ENCODE measurements around the gene PARVA.

Gene PARVA

GRCh38 chr11:12420706-12421105, 43.3 kb downstream of the PARVA start:
- TF ChIP-seq TAF1 (IDR thresholded peaks at IDR 0.05; ENCODE audit: low read depth): no peak
- TF ChIP-seq EGR1 (IDR thresholded peaks at IDR 0.05): no peak
- TF ChIP-seq NFIC (IDR thresholded peaks at IDR 0.05): no peak
- no peak for TF ChIP-seq MAX (IDR thresholded peaks at IDR 0.05)
- no peak for TF ChIP-seq USF1 (IDR thresholded peaks at IDR 0.05)
- no peak for TF ChIP-seq RAD21 (IDR thresholded peaks at IDR 0.05; ENCODE audit: low read depth)
- TF ChIP-seq CEBPB (IDR thresholded peaks at IDR 0.05): no peak
- TF ChIP-seq ZBTB7A (IDR thresholded peaks at IDR 0.05; ENCODE audit: low read depth): no peak
- no peak for TF ChIP-seq TEAD4 (IDR thresholded peaks at IDR 0.05)
- TF ChIP-seq TCF12 (IDR thresholded peaks at IDR 0.05; ENCODE audit: low read depth): no peak
- no peak for TF ChIP-seq YY1 (IDR thresholded peaks at IDR 0.05; ENCODE audit: low read depth)
- TF ChIP-seq FOXM1 (IDR thresholded peaks at IDR 0.05; ENCODE audit: borderline replicate concordance, low read depth): no peak
- TF ChIP-seq REST (IDR thresholded peaks at IDR 0.05; ENCODE audit: low read depth): no peak
- TF ChIP-seq CREB1 (IDR thresholded peaks at IDR 0.05; ENCODE audit: low read depth): no peak
- no peak for TF ChIP-seq EP300 (IDR thresholded peaks at IDR 0.05; ENCODE audit: borderline replicate concordance)

- TF ChIP-seq EP300 (IDR thresholded peaks at IDR 0.05; ENCODE audit: borderline replicate concordance) (no peak), NFIC (IDR thresholded peaks at IDR 0.05) (no peak), USF1 (IDR thresholded peaks at IDR 0.05) (no peak), TCF12 (IDR thresholded peaks at IDR 0.05; ENCODE audit: low read depth) (no peak), FOXM1 (IDR thresholded peaks at IDR 0.05; ENCODE audit: borderline replicate concordance, low read depth) (no peak), YY1 (IDR thresholded peaks at IDR 0.05; ENCODE audit: low read depth) (no peak), EGR1 (IDR thresholded peaks at IDR 0.05) (no peak), TEAD4 (IDR thresholded peaks at IDR 0.05) (no peak), TAF1 (IDR thresholded peaks at IDR 0.05; ENCODE audit: low read depth) (no peak), ZBTB7A (IDR thresholded peaks at IDR 0.05; ENCODE audit: low read depth) (no peak), MAX (IDR thresholded peaks at IDR 0.05) (no peak), RAD21 (IDR thresholded peaks at IDR 0.05; ENCODE audit: low read depth) (no peak), REST (IDR thresholded peaks at IDR 0.05; ENCODE audit: low read depth) (no peak), CEBPB (IDR thresholded peaks at IDR 0.05) (no peak), CREB1 (IDR thresholded peaks at IDR 0.05; ENCODE audit: low read depth) (no peak)
Measured at GRCh38 chr11:12421386-12421785, 44.0 kb downstream of the PARVA start.

GRCh38 chr11:12426176-12426575, 48.8 kb downstream of the PARVA start:
- TF ChIP-seq ZBTB7A (IDR thresholded peaks at IDR 0.05; ENCODE audit: low read depth) (no peak), TAF1 (IDR thresholded peaks at IDR 0.05; ENCODE audit: low read depth) (no peak), CEBPB (IDR thresholded peaks at IDR 0.05) (no peak), CREB1 (IDR thresholded peaks at IDR 0.05; ENCODE audit: low read depth) (no peak), MAX (IDR thresholded peaks at IDR 0.05) (no peak), EP300 (IDR thresholded peaks at IDR 0.05; ENCODE audit: borderline replicate concordance) (no peak), NFIC (IDR thresholded peaks at IDR 0.05) (no peak), YY1 (IDR thresholded peaks at IDR 0.05; ENCODE audit: low read depth) (no peak), TEAD4 (IDR thresholded peaks at IDR 0.05) (no peak), REST (IDR thresholded peaks at IDR 0.05; ENCODE audit: low read depth) (no peak), USF1 (IDR thresholded peaks at IDR 0.05) (no peak), RAD21 (IDR thresholded peaks at IDR 0.05; ENCODE audit: low read depth) (no peak)

- no peak for TF ChIP-seq MAX (IDR thresholded peaks at IDR 0.05)
- TF ChIP-seq TEAD4 (IDR thresholded peaks at IDR 0.05): no peak
- TF ChIP-seq ZBTB7A (IDR thresholded peaks at IDR 0.05; ENCODE audit: low read depth): no peak
- TF ChIP-seq YY1 (IDR thresholded peaks at IDR 0.05; ENCODE audit: low read depth): no peak
- TF ChIP-seq CEBPB (IDR thresholded peaks at IDR 0.05): no peak
- no peak for TF ChIP-seq CREB1 (IDR thresholded peaks at IDR 0.05; ENCODE audit: low read depth)
- TF ChIP-seq TAF1 (IDR thresholded peaks at IDR 0.05; ENCODE audit: low read depth): no peak
- TF ChIP-seq REST (IDR thresholded peaks at IDR 0.05; ENCODE audit: low read depth): no peak
- TF ChIP-seq FOXM1 (IDR thresholded peaks at IDR 0.05; ENCODE audit: borderline replicate concordance, low read depth): no peak
- TF ChIP-seq RAD21 (IDR thresholded peaks at IDR 0.05; ENCODE audit: low read depth): no peak
- TF ChIP-seq NFIC (IDR thresholded peaks at IDR 0.05): no peak
- no peak for TF ChIP-seq EGR1 (IDR thresholded peaks at IDR 0.05)
- no peak for TF ChIP-seq USF1 (IDR thresholded peaks at IDR 0.05)
- no peak for TF ChIP-seq TCF12 (IDR thresholded peaks at IDR 0.05; ENCODE audit: low read depth)
- no peak for TF ChIP-seq EP300 (IDR thresholded peaks at IDR 0.05; ENCODE audit: borderline replicate concordance)
Measured at GRCh38 chr11:12429155-12429554, 51.8 kb downstream of the PARVA start.

All from Ishikawa (cell line).